Sigmoid colon (tissue), 7 donors: ENCODE results near the gene ANO6. TPM values are rescaled to one million over a fixed set of nuclear protein-coding genes. Genes with fewer than 3 reads are reported as not detected.

Source experiments
- DNase-seq: peaks from one replicate; pipeline ENCODE4 v3.0.0-alpha.2; 2019
- H3K27ac ChIP-seq, 4 donors: fragments of 200-600 bp; sonication (generic); one replicate each; pipeline ENCODE4 v1.5.1; 2016 to 2019; ENCODE audit warnings: mild to moderate bottlenecking in 1 of 4
- H3K27me3 ChIP-seq, 3 donors: fragments of 200-600 bp; sonication (generic); one replicate each; pipeline ENCODE4 v1.5.1; 2019; ENCODE audit warnings: mild to moderate bottlenecking in 1 of 3
- H3K36me3 ChIP-seq, 4 donors: fragments of 200-600 bp; sonication (generic); one replicate each; pipeline ENCODE4 v1.5.1; 2016 to 2019
- H3K4me1 ChIP-seq, 4 donors: fragments of 200-600 bp; sonication (generic); one replicate each; pipeline ENCODE4 v1.5.1; 2017 to 2019
- H3K4me3 ChIP-seq, 4 donors: fragments of 200-600 bp; sonication (generic); one replicate each; pipeline ENCODE4 v1.5.1; 2017 to 2019; ENCODE audit warnings: mild to moderate bottlenecking in 2 of 4, moderate library complexity in 1 of 4
- H3K9me3 ChIP-seq, 4 donors: fragments of 200-600 bp in 3 of 4; sonication (generic) in 3 of 4; one replicate each; pipeline versions ENCODE4 v1.5.1 to v1.6.1; 2013 to 2019
- CTCF ChIP-seq, 4 experiments: fragments of 450-650 bp in 3 of 4; fragments of 200-600 bp in 1 of 4; IDR thresholded peaks; one replicate each; pipeline ENCODE4 v1.5.1; 2016 to 2019; ENCODE audit warnings: antibody characterized with exemption in 4 of 4, mild to moderate bottlenecking in 3 of 4, moderate library complexity in 2 of 4
- EP300 ChIP-seq, 4 donors: sonication (generic); formaldehyde crosslinking; IDR thresholded peaks; one replicate each; pipeline ENCODE4 v1.6.1; 2017; ENCODE audit warnings: antibody characterized with exemption in 4 of 4
- POLR2A ChIP-seq, 2 donors: fragments of 450-650 bp; IDR thresholded peaks; one replicate each; pipeline ENCODE4 v1.6.1; 2016; ENCODE audit warnings: antibody characterized with exemption in 2 of 2, mild to moderate bottlenecking in 2 of 2, moderate library complexity in 2 of 2
- POLR2AphosphoS5 ChIP-seq, 4 donors: sonication (generic); formaldehyde crosslinking; IDR thresholded peaks; one replicate each; pipeline ENCODE4 v1.6.1; 2017; ENCODE audit warnings: antibody characterized with exemption in 4 of 4
- whole genome bisulfite sequencing, 2 donors: extraction: QIAGEN DNeasy Blood & Tissue Kit; methylation state at CpG; one replicate each; pipeline ENCODE4 v1.1.7; 2013; 5-methylcytosine and 5-hydroxymethylcytosine counted together
- intact Hi-C: fragments of 100-400 bp; cut with DNase I; formaldehyde crosslinking; loops from one replicate; pipeline ENCODE4 v1.15.1; 2023
- polyA plus RNA-seq, 3 donors: library from polyadenylated mRNA; stranded (reverse); fragments of 200-250 nt; gene quantifications; one replicate each; pipeline ENCODE4 v1.2.3, GENCODE V29; 2013
- total RNA-seq, 4 donors: library from RNA; depleted of rRNA; stranded (reverse); fragments of >200 nt; gene quantifications; one replicate each; pipeline ENCODE4 v1.1.0, GENCODE V29; 2016
- donor health status: healthy with polysubstance abuse.
- donor health status: Bipolar disorder and iron deficiency.
- donor health status: healthy.

The ANO6 gene
- total and polyA plus RNA-seq, 7 donors, result 1.2 to 107 (median 98.5) TPM

- Histone ChIP-seq H3K9me3 (peaks cover 0 to under 1% (median under 1%) of the 10 kb centered on the region in 4 donors), H3K4me1 (no peaks in the 10 kb centered on the region), H3K4me3 (no peak overlapping the region), H3K36me3 (no peaks in the 10 kb centered on the region), H3K27ac (no peak overlapping the region), H3K27me3 (no peaks in the 10 kb centered on the region)
- intact Hi-C loops, result no loop called here
- DNase-seq, result no peak
- TF ChIP-seq POLR2AphosphoS5 (IDR thresholded peaks at IDR 0.05), result no peak
- no peak for TF ChIP-seq CTCF (IDR thresholded peaks at IDR 0.05)
- no peak for TF ChIP-seq EP300 (IDR thresholded peaks at IDR 0.05)
- TF ChIP-seq POLR2A (IDR thresholded peaks at IDR 0.05), result no peak
- 82 to 90% methylated on average over 6 of the region's 6 CpGs for WGBS, 2 donors
Measured at GRCh38 chr12:45184147-45184963, 31.5 kb upstream of the ANO6 start.

GRCh38 chr12:45186762-45187161, 29.1 kb upstream of the ANO6 start:
- H3K27me3 ChIP-seq, result no peaks in the 10 kb centered on the region
- no peak overlapping the region for H3K4me3 ChIP-seq
- no peak for DNase-seq
- H3K9me3 ChIP-seq, result no peaks in the 10 kb centered on the region
- 87 to 96% methylated on average over 2 of the region's 2 CpGs for WGBS, 2 donors
- intact Hi-C loops, result no loop called here
- no peak overlapping the region for H3K27ac ChIP-seq
- H3K36me3 ChIP-seq, result no peaks in the 10 kb centered on the region
- TF ChIP-seq EP300 (IDR thresholded peaks at IDR 0.05) (no peak), POLR2A (IDR thresholded peaks at IDR 0.05) (no peak), CTCF (IDR thresholded peaks at IDR 0.05) (no peak), POLR2AphosphoS5 (IDR thresholded peaks at IDR 0.05) (no peak)
- no peaks in the 10 kb centered on the region for H3K4me1 ChIP-seq

GRCh38 chr12:45189766-45190403, 26.0 kb upstream of the ANO6 start:
- no peak for TF ChIP-seq EP300 (IDR thresholded peaks at IDR 0.05)
- TF ChIP-seq POLR2AphosphoS5 (IDR thresholded peaks at IDR 0.05), result no peak
- no peak for TF ChIP-seq CTCF (IDR thresholded peaks at IDR 0.05)
- TF ChIP-seq POLR2A (IDR thresholded peaks at IDR 0.05), result no peak
- H3K36me3 ChIP-seq, result no peaks in the 10 kb centered on the region
- no peaks in the 10 kb centered on the region for H3K27me3 ChIP-seq
- peaks cover 0 to 10% (median 4%) of the 10 kb centered on the region in 4 donors for H3K4me1 ChIP-seq
- intact Hi-C loops, result no loop called here
- 94 to 100% methylated on average over 1 of the region's 1 CpG for WGBS, 2 donors
- DNase-seq, result no peak
- H3K4me3 ChIP-seq, result no peak overlapping the region
- no peak overlapping the region for H3K27ac ChIP-seq
- no peaks in the 10 kb centered on the region for H3K9me3 ChIP-seq

- Histone ChIP-seq H3K36me3 (no peaks in the 10 kb centered on the region), H3K27me3 (no peaks in the 10 kb centered on the region), H3K9me3 (no peaks in the 10 kb centered on the region), H3K4me1 (peaks cover 0 to 10% (median 4%) of the 10 kb centered on the region in 4 donors), H3K4me3 (no peak overlapping the region), H3K27ac (no peak overlapping the region)
- 66 to 91% methylated on average over 1 of the region's 1 CpG for whole genome bisulfite sequencing, 2 donors
- intact Hi-C loops, result no loop called here
- no peak for TF ChIP-seq POLR2AphosphoS5 (IDR thresholded peaks at IDR 0.05)
- TF ChIP-seq POLR2A (IDR thresholded peaks at IDR 0.05), result no peak
- no peak for TF ChIP-seq CTCF (IDR thresholded peaks at IDR 0.05)
- TF ChIP-seq EP300 (IDR thresholded peaks at IDR 0.05), result no peak
- DNase-seq, result no peak
Measured at GRCh38 chr12:45191239-45191638, 24.7 kb upstream of the ANO6 start.
